Right ventricle myocardium inferior (tissue), 1 donor: ENCODE results near the gene PCDHA8. TPM values are rescaled to one million over a fixed set of nuclear protein-coding genes. Genes with fewer than 3 reads are reported as not detected.
"Not testable (repeated sequence)": the region's sequence is repeated elsewhere in the genome, so short reads cannot be mapped to it uniquely, and the experiment has no call there.

Experiments
- ATAC-seq: fragments of 200-7000 bp; cut with Tn5 transposase; one replicate; pipeline ENCODE4 v1.9.1; 2020; ENCODE audit warnings: mild to moderate bottlenecking, moderate library complexity
- DNase-seq: peaks from one replicate; pipeline ENCODE4 v3.0.0; 2021; ENCODE audit errors: missing footprints
- intact Hi-C: fragments of 100-400 bp; cut with DNase I; formaldehyde crosslinking; loops from one replicate; pipeline ENCODE4 v1.11.0; 2022
- long read RNA-seq: library from polyadenylated mRNA; unstranded; transcript quantifications from one replicate; pipeline ENCODE4 v2.0.0, GENCODE V29; 2021
- total RNA-seq: library from RNA; stranded (reverse); fragmentation: NEBNext Ultra II Directional; extraction: Animal tissue kit (Norgen Biotek cat#: 25700); gene quantifications from one replicate; pipeline ENCODE4 v1.2.1, GENCODE V29; 2021
- donor health status: DM: no; HTN: yes; CAD: no; lungs with severe emphysema.

PCDHA8 gene
- not detected for total RNA-seq
- long read RNA-seq = 0 reads

- DNase-seq (no peak), ATAC-seq (no peak)
- intact Hi-C loops = no loop called here
Observed at GRCh38 chr5:140840978-140841962, at the start of gene PCDHA8. Gene PCDHA8 (plus strand): TSS chr5:140841187. CDS start chr5:140841322, 135 bp downstream.

GRCh38 chr5:140794595-140795258 lies 46.3 kb upstream of the PCDHA8 start, which contains the start of gene PCDHA2:
Gene PCDHA2 (plus strand): TSS chr5:140794852.
- DNase-seq = no peak
- ATAC-seq = no peak
- intact Hi-C loops = no loop called here

- ATAC-seq (no peak), DNase-seq (no peak)
- intact Hi-C loops = no loop called here
Observed at GRCh38 chr5:140795259-140795641, 45.7 kb upstream of the PCDHA8 start.

GRCh38 chr5:140796072-140796717 lies 44.8 kb upstream of the PCDHA8 start:
- ATAC-seq, intact Hi-C loops, DNase-seq: not testable (repeated sequence)

- no peak for ATAC-seq
- intact Hi-C loops = no loop called here
- DNase-seq = no peak
Observed at GRCh38 chr5:140796718-140797095, 44.3 kb upstream of the PCDHA8 start.

GRCh38 chr5:140800816-140801493 lies 40.0 kb upstream of the PCDHA8 start, which contains the start of gene PCDHA3:
Gene PCDHA3 (plus strand): TSS chr5:140801057.
- intact Hi-C loops = no loop called here
- ATAC-seq (no peak), DNase-seq (no peak)

GRCh38 chr5:140801494-140801841 lies 39.5 kb upstream of the PCDHA8 start:
- intact Hi-C loops = no loop called here
- DNase-seq (no peak), ATAC-seq (no peak)

GRCh38 chr5:140802381-140802780 lies 38.6 kb upstream of the PCDHA8 start:
- ATAC-seq, intact Hi-C loops: not testable (repeated sequence)

GRCh38 chr5:140802781-140803271 lies 38.2 kb upstream of the PCDHA8 start:
- intact Hi-C loops = no loop called here
- DNase-seq = no peak
- ATAC-seq = no peak

More at GRCh38 chr5:140802381-140802780, 38.6 kb upstream of the PCDHA8 start:
- DNase-seq = not testable (repeated sequence)

- peak; percentile 58 for DNase-seq
- no peak for ATAC-seq
- intact Hi-C loops = no loop called here
Observed at GRCh38 chr5:140806834-140807775, 33.9 kb upstream of the PCDHA8 start, which contains the start of gene PCDHA4. Gene PCDHA4 (plus strand): TSS chr5:140807068.

- peak; percentile 55 for DNase-seq
- intact Hi-C loops, ATAC-seq: not testable (repeated sequence)
Observed at GRCh38 chr5:140808241-140808888, 32.6 kb upstream of the PCDHA8 start.

GRCh38 chr5:140808889-140809291 lies 32.1 kb upstream of the PCDHA8 start:
- ATAC-seq (no peak), DNase-seq (no peak)
- intact Hi-C loops = no loop called here

GRCh38 chr5:140821375-140822280 lies 19.4 kb upstream of the PCDHA8 start, which contains the start of gene PCDHA5:
Gene PCDHA5 (plus strand): TSS chr5:140821613.
- ATAC-seq (no peak), DNase-seq (peak; percentile 54)
- intact Hi-C loops = no loop called here

- intact Hi-C loops = no loop called here
- ATAC-seq (no peak), DNase-seq (no peak)
Observed at GRCh38 chr5:140822281-140822629, 18.7 kb upstream of the PCDHA8 start.

- intact Hi-C loops, DNase-seq, ATAC-seq: not testable (repeated sequence)
Observed at GRCh38 chr5:140822969-140823368, 18.0 kb upstream of the PCDHA8 start.

- ATAC-seq (no peak), DNase-seq (peak; percentile 68)
- intact Hi-C loops = no loop called here
Observed at GRCh38 chr5:140823475-140823874, 17.5 kb upstream of the PCDHA8 start.
